HCT116 (cell line): ENCODE results near the gene DCAF15. TPM values are rescaled to one million over a fixed set of nuclear protein-coding genes. Genes with fewer than 3 reads are reported as not detected.

Experiments
- ATAC-seq: fragments of 200-7000 bp; cut with Tn5 transposase; 2 replicates; pipeline ENCODE4 v1.9.1; 2020; ENCODE audit warnings: mild to moderate bottlenecking, moderate library complexity
- BruUV-seq: library from RNA; stranded (reverse); fragments of 400-500 nt; replicated peaks from 2 replicates; lab custom pipeline; 2021; lab: Mats Ljungman, UMichigan
- CTCF ChIA-PET: fragments of 300-600 bp; sonication (Branson Sonifier 250); formaldehyde crosslinking; loops from one replicate; lab custom pipeline; 2021; ENCODE audit warnings: antibody characterized with exemption; lab: Charles Lee
- POLR2A ChIA-PET: fragments of 300-600, 350-600 bp; sonication (Branson Sonifier 250); formaldehyde crosslinking; loops from one replicate; lab custom pipeline; 2021; ENCODE audit warnings: antibody characterized with exemption; lab: Charles Lee
- RAD21 ChIA-PET, 2 experiments: fragments of 300-600 bp; sonication (Branson Sonifier 250); formaldehyde crosslinking; loops; one replicate each; lab custom pipeline; 2023; ENCODE audit warnings: low total read pairs in 2 of 2; ENCODE audit not compliant: uncharacterized antibody in 2 of 2, unreplicated experiment in 2 of 2, low non-redundant PET in 1 of 2; lab: Charles Lee
- DNase-seq: peaks from one replicate; pipeline ENCODE4 v3.0.0-alpha.2; 2010; ENCODE audit warnings: low read depth, low spot score
- H2AFZ ChIP-seq: fragments of 200-600 bp; shearing (Covaris generic), sonication (generic); 2 replicates; pipeline ENCODE4 v1.6.1; 2017; ENCODE audit warnings: low read depth, mixed run types, mixed read lengths, antibody characterized with exemption, low read length; ENCODE audit not compliant: poor library complexity, severe bottlenecking
- H3K27ac ChIP-seq: 2 replicates; pipeline ENCODE4 v1.5.1; 2012; ENCODE audit warnings: low read depth, low read length
- H3K27me3 ChIP-seq: fragments of 200-600 bp; sonication (generic); 2 replicates; pipeline ENCODE4 v1.6.1; 2016; ENCODE audit warnings: mixed run types, low read length, mixed read lengths; ENCODE audit not compliant: insufficient read depth
- H3K36me3 ChIP-seq, 2 experiments: fragments of 200-500 bp in 1 of 2; fragments of 200-600 bp in 1 of 2; sonication (Bioruptor generic) in 1 of 2; sonication (generic) in 1 of 2; 2 replicates each; pipeline versions ENCODE4 v1.5.1 to v1.6.1; 2014 to 2016; ENCODE audit warnings: low read length in 2 of 2, inconsistent platforms in 1 of 2, mixed read lengths in 1 of 2, mixed run types in 1 of 2; ENCODE audit not compliant: insufficient read depth in 2 of 2, control insufficient read depth in 1 of 2
- H3K4me1 ChIP-seq, 2 experiments: fragments of 200-600 bp in 1 of 2; sonication (generic) in 1 of 2; 2 replicates each; pipeline versions ENCODE4 v1.5.1 to v1.6.1; 2012 to 2017; ENCODE audit warnings: low read length in 2 of 2, inconsistent platforms in 1 of 2, mild to moderate bottlenecking in 1 of 2, mixed read lengths in 1 of 2, mixed run types in 1 of 2, moderate library complexity in 1 of 2; ENCODE audit not compliant: insufficient read depth in 2 of 2, control insufficient read depth in 1 of 2
- H3K4me2 ChIP-seq: fragments of 200-600 bp; sonication (generic); 2 replicates; pipeline ENCODE4 v1.6.1; 2017; ENCODE audit warnings: mixed run types, low read length, mixed read lengths
- H3K4me3 ChIP-seq, 2 experiments: fragments of 200-600 bp in 1 of 2; sonication (generic) in 1 of 2; replicated peaks in 1 of 2; 2 replicates each; pipeline ENCODE4 v1.5.1; 2011 to 2016; ENCODE audit warnings: low read length in 2 of 2, control low read depth in 1 of 2, low read depth in 1 of 2, mild to moderate bottlenecking in 1 of 2, mixed read lengths in 1 of 2, mixed run types in 1 of 2
- H3K79me2 ChIP-seq: fragments of 200-600 bp; sonication (generic); 2 replicates; pipeline ENCODE4 v1.6.1; 2017; ENCODE audit warnings: mild to moderate bottlenecking, mixed run types, low read length, moderate library complexity, mixed read lengths; ENCODE audit not compliant: insufficient read depth
- H3K9ac ChIP-seq: fragments of 200-600 bp; sonication (generic); 2 replicates; pipeline ENCODE4 v1.6.1; 2016; ENCODE audit warnings: low read length, mixed read lengths
- H3K9me2 ChIP-seq: fragments of 200-600 bp; sonication (generic), shearing (Covaris generic); 2 replicates; pipeline ENCODE4 v1.6.1; 2017; ENCODE audit warnings: mixed run types, mild to moderate bottlenecking, moderate library complexity; ENCODE audit not compliant: insufficient read depth
- H3K9me3 ChIP-seq, 2 experiments: fragments of 200-500 bp in 1 of 2; fragments of 200-600 bp in 1 of 2; sonication (Bioruptor generic) in 1 of 2; sonication (generic) in 1 of 2; 2 replicates each; pipeline ENCODE4 v1.6.1; 2014 to 2017; ENCODE audit warnings: low read length in 2 of 2, mixed read lengths in 2 of 2, inconsistent platforms in 1 of 2, low read depth in 1 of 2, mild to moderate bottlenecking in 1 of 2, mixed run types in 1 of 2, moderate library complexity in 1 of 2; ENCODE audit not compliant: control insufficient read depth in 1 of 2, insufficient read depth in 1 of 2
- H4K20me1 ChIP-seq: fragments of 200-600 bp; sonication (generic), shearing (Covaris generic); 2 replicates; pipeline ENCODE4 v1.6.1; 2017; ENCODE audit warnings: mixed run types, mild to moderate bottlenecking, moderate library complexity; ENCODE audit not compliant: insufficient read depth
- CBX3 ChIP-seq: IDR thresholded peaks from 2 replicates; pipeline ENCODE4 v1.6.1; 2012; ENCODE audit warnings: low read depth
- CEBPB ChIP-seq: IDR thresholded peaks from 2 replicates; pipeline ENCODE4 v1.6.1; 2012; ENCODE audit warnings: low read depth
- ELF1 ChIP-seq: IDR thresholded peaks from 2 replicates; pipeline ENCODE4 v1.6.1; 2012; ENCODE audit warnings: low read depth, borderline replicate concordance
- EZH2 ChIP-seq: fragments of 200-600 bp; sonication (generic); IDR thresholded peaks from 2 replicates; pipeline ENCODE4 v1.6.1; 2017; ENCODE audit warnings: antibody characterized with exemption, mixed run types
- EZH2phosphoT487 ChIP-seq: fragments of 200-600 bp; IDR thresholded peaks from 2 replicates; pipeline ENCODE4 v1.6.1; 2018; ENCODE audit warnings: antibody characterized with exemption, borderline replicate concordance
- FOSL1 ChIP-seq: IDR thresholded peaks from 2 replicates; pipeline ENCODE4 v1.6.1; 2012; ENCODE audit warnings: low read depth
- JUND ChIP-seq: IDR thresholded peaks from 2 replicates; pipeline ENCODE4 v1.6.1; 2012
- POLR2A ChIP-seq: IDR thresholded peaks from 2 replicates; pipeline ENCODE4 v1.7.0; 2011; ENCODE audit warnings: borderline replicate concordance; ENCODE audit not compliant: insufficient read depth, insufficient read length; ENCODE audit errors: extremely low read depth
- POLR2AphosphoS5 ChIP-seq: IDR thresholded peaks from 2 replicates; pipeline ENCODE4 v1.6.1; 2011; ENCODE audit warnings: mild to moderate bottlenecking, low read depth, low read length, moderate library complexity
- SP1 ChIP-seq: IDR thresholded peaks from 2 replicates; pipeline ENCODE4 v1.6.1; 2012; ENCODE audit warnings: low read depth
- SRF ChIP-seq: IDR thresholded peaks from 2 replicates; pipeline ENCODE4 v1.6.1; 2012; ENCODE audit warnings: low read depth
- TCF7L2 ChIP-seq: IDR thresholded peaks from 2 replicates; pipeline ENCODE4 v1.7.0; 2011; ENCODE audit warnings: borderline replicate concordance, inconsistent platforms; ENCODE audit not compliant: insufficient read depth, insufficient read length; ENCODE audit errors: extremely low read depth
- YY1 ChIP-seq: IDR thresholded peaks from 2 replicates; pipeline ENCODE4 v1.6.1; 2011; ENCODE audit warnings: low read length, low read depth, moderate library complexity, mild to moderate bottlenecking; ENCODE audit not compliant: insufficient replicate concordance; ENCODE audit errors: extremely low read depth
- ZNF274 ChIP-seq: fragments of 200-500 bp; sonication (Bioruptor generic); IDR thresholded peaks from 2 replicates; pipeline ENCODE4 v1.6.1; 2014; ENCODE audit warnings: mild to moderate bottlenecking, low read depth, low read length, inconsistent platforms
- intact Hi-C: fragments of 100-400 bp; cut with micrococcal nuclease; formaldehyde crosslinking; loops from 2 replicates; pipeline ENCODE4 v1.10.0; 2022
- total RNA-seq: library from RNA; stranded (reverse); gene quantifications from one replicate; pipeline ENCODE4 v1.2.1, GENCODE V29; 2021; ENCODE audit not compliant: unreplicated experiment
- TF ChIP-seq, protein P1 (sequence below): IDR thresholded peaks from 2 replicates; pipeline ENCODE4 v1.6.1; 2011; ENCODE audit warnings: mild to moderate bottlenecking, low read length, moderate library complexity; ENCODE audit not compliant: insufficient replicate concordance; ENCODE audit errors: extremely low read depth
- TF ChIP-seq, protein P2 (sequence below): IDR thresholded peaks from 2 replicates; pipeline ENCODE4 v1.6.1; 2012; ENCODE audit warnings: low read depth
- TF ChIP-seq, protein P3 (sequence below): IDR thresholded peaks from 2 replicates; pipeline ENCODE4 v1.6.1; 2012
- TF ChIP-seq, protein P4 (sequence below): IDR thresholded peaks from 2 replicates; pipeline ENCODE4 v1.6.1; 2012

DCAF15 gene
- total RNA-seq, 1 experiment from 2014 or later = 46.2 TPM

DNA sequence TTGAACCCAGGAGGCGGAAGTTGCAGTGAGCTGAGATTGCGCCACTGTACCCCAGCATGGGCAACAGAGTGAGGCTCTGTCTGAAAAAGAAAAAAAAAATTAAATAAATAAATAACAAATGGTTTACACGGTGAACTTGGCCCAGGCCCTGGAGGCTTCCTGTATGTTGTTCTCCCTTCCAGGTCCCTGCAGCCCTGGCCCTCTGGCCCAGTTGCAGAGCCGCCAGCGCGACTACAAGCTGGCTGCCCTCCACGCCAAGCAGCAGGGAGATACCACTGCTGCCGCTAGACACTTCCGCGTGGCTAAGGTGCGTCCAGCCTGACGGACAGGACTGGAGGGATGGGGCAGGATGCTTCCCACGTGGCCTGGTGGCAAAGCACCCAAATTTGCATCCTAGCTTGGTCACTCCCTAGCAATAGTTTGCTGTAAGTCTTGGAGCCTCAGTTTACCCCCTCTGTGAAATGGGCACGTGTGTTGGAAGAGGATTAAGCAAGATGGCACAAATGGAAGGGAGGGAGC is 34.4 kb upstream of the DCAF15 start (continued):
- TF ChIP-seq, protein P1, sequence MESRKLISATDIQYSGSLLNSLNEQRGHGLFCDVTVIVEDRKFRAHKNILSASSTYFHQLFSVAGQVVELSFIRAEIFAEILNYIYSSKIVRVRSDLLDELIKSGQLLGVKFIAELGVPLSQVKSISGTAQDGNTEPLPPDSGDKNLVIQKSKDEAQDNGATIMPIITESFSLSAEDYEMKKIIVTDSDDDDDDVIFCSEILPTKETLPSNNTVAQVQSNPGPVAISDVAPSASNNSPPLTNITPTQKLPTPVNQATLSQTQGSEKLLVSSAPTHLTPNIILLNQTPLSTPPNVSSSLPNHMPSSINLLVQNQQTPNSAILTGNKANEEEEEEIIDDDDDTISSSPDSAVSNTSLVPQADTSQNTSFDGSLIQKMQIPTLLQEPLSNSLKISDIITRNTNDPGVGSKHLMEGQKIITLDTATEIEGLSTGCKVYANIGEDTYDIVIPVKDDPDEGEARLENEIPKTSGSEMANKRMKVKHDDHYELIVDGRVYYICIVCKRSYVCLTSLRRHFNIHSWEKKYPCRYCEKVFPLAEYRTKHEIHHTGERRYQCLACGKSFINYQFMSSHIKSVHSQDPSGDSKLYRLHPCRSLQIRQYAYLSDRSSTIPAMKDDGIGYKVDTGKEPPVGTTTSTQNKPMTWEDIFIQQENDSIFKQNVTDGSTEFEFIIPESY = no peak
- TF ChIP-seq YY1 (no peak), ZNF274 (no peak), EZH2phosphoT487 (no peak)
- TF ChIP-seq, protein P2, sequence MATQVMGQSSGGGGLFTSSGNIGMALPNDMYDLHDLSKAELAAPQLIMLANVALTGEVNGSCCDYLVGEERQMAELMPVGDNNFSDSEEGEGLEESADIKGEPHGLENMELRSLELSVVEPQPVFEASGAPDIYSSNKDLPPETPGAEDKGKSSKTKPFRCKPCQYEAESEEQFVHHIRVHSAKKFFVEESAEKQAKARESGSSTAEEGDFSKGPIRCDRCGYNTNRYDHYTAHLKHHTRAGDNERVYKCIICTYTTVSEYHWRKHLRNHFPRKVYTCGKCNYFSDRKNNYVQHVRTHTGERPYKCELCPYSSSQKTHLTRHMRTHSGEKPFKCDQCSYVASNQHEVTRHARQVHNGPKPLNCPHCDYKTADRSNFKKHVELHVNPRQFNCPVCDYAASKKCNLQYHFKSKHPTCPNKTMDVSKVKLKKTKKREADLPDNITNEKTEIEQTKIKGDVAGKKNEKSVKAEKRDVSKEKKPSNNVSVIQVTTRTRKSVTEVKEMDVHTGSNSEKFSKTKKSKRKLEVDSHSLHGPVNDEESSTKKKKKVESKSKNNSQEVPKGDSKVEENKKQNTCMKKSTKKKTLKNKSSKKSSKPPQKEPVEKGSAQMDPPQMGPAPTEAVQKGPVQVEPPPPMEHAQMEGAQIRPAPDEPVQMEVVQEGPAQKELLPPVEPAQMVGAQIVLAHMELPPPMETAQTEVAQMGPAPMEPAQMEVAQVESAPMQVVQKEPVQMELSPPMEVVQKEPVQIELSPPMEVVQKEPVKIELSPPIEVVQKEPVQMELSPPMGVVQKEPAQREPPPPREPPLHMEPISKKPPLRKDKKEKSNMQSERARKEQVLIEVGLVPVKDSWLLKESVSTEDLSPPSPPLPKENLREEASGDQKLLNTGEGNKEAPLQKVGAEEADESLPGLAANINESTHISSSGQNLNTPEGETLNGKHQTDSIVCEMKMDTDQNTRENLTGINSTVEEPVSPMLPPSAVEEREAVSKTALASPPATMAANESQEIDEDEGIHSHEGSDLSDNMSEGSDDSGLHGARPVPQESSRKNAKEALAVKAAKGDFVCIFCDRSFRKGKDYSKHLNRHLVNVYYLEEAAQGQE = no peak
- TF ChIP-seq, all 23 proteins: peak for 0

DNA sequence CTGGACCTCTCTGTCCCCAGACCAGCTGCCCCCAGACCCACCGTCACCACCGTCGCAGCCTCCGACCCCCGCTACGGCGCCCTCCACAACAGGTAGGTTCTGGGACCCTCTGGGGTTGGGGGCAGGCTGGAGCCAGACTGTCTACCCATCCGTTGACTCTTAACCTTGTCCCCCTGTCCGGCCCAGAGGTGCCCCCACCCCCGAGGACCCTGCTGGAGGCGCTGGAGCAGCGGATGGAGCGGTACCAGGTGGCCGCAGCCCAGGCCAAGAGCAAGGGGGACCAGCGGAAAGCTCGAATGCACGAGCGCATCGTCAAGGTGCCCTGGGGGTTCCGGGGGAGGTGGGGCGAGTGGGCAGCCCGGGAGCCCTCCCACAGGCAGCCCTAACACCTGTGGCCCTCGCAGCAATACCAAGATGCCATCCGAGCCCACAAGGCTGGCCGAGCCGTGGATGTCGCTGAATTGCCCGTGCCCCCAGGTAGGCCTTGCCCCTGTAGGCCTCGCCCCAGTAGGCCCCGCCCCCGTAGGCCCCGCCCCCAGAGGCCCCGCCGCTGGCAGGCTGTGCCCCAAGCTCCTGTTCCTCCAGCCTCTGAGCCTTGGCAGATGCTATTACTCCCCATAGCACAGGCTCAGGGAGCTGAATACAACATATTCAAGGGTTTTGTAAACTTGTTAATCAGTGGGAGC is 33.4 kb upstream of the DCAF15 start:
- DNase-seq (no peak), ATAC-seq (no peak)
- RAD21 ChIA-PET = no interaction called here
- CTCF ChIA-PET = no interaction called here
- no peaks in the 10 kb centered on the region for H3K9me2 ChIP-seq
- POLR2A ChIA-PET = no interaction called here
- no peak overlapping the region for H3K4me2 ChIP-seq
- H3K27ac ChIP-seq = no peak overlapping the region
- intact Hi-C loops = no loop called here
- H3K9ac ChIP-seq = no peak overlapping the region
- peaks cover 10 to 33% of the 10 kb centered on the region in 2 experiments for H3K36me3 ChIP-seq
- H3K27me3 ChIP-seq = no peaks in the 10 kb centered on the region
- no peak overlapping the region for H3K4me3 ChIP-seq
- H4K20me1 ChIP-seq = no peaks in the 10 kb centered on the region
- H3K4me1 ChIP-seq = no peaks in the 10 kb centered on the region
- H2AFZ ChIP-seq = no peak overlapping the region
- no peaks in the 10 kb centered on the region for H3K79me2 ChIP-seq
- BruUV-seq = no TSS peak
- H3K9me3 ChIP-seq = peaks cover 0 to 6% of the 10 kb centered on the region in 2 experiments; a peak in 1 of 4 replicates
- TF ChIP-seq FOSL1 (no peak), TCF7L2 (no peak), CBX3 (no peak), SRF (no peak), POLR2AphosphoS5 (no peak), JUND (no peak), ELF1 (no peak), POLR2A (no peak), SP1 (no peak), EZH2 (no peak), EZH2phosphoT487 (no peak), CEBPB (no peak)
- TF ChIP-seq, protein P3, sequence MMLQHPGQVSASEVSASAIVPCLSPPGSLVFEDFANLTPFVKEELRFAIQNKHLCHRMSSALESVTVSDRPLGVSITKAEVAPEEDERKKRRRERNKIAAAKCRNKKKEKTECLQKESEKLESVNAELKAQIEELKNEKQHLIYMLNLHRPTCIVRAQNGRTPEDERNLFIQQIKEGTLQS = no peak
- TF ChIP-seq, protein P4, sequence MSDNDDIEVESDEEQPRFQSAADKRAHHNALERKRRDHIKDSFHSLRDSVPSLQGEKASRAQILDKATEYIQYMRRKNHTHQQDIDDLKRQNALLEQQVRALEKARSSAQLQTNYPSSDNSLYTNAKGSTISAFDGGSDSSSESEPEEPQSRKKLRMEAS = no peak
